Hematopoietic multipotent progenitor cell treated with erythropoietin and hydrocortisone succinate and interleukin-3 and kit ligand, for 15 days (in vitro differentiated cells): Measurements from ENCODE around the gene CXCR1.
"Not testable (repeated sequence)": the region's sequence is repeated elsewhere in the genome, so short reads cannot be mapped to it uniquely, and the experiment has no call there.

Experiments used
- DNase-seq: peaks from one replicate; pipeline ENCODE4 v3.0.0-alpha.2; 2015; ENCODE audit warnings: low spot score

Gene CXCR1

GRCh38 chr2:218161644-218162043, 5.1 kb downstream of the CXCR1 start:
- DNase-seq, result no peak

- DNase-seq, result no peak
Measured at GRCh38 chr2:218155953-218156479, 10.7 kb downstream of the CXCR1 start.

- no peak for DNase-seq
Measured at GRCh38 chr2:218152777-218153176, 14.0 kb downstream of the CXCR1 start.

DNA sequence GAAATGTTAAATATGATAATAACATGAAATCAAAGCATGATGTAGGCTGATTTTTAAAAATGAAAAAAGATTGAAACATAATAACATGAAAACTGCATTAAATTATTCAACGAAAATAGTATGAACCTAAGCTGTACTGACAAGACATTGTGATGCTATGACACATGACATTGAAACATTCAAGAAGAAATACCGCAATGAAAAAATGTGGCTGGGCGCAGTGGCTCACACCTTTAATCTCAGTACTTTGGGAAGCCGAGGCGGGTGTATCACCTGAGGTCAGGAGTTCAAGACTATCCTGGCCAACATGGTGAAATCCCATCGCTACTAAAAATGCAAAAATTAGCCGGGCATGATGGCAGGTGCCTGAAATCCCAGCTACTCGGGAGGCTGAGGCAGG, 14.6 kb downstream of the CXCR1 start:
- no peak for DNase-seq

DNA sequence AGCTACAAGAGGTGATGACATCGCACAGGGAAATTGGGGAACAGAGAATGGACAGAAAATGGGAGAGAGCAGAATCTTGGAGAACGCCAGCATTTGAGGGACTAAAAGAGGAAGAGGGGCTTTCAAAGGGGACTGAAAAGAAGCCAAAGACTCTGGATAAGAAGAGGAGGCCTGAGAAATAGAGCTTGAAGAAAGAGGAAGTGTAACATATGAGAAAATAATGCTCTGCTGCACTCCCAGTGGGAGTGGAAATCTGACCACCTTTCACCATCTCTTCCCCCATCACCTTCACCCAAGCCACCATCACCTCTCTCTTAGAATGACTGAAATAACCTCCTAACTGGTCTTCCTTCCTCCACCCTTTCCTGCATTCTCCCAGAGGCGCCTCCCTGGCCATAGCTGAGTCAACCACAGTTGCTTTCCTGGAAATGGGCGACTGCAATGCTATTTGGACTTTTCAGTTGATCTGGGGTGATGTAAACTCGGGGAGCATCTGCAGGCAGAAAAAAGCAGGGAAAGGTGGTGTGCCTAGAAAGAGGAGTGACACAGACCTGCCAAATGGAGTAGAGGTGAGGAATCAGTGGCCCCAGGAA, 16.8 kb downstream of the CXCR1 start:
- no peak for DNase-seq

- no peak for DNase-seq
Measured at GRCh38 chr2:218149098-218149497, 17.7 kb downstream of the CXCR1 start.

GRCh38 chr2:218146056-218146455, 20.7 kb downstream of the CXCR1 start:
- no peak for DNase-seq

- DNase-seq, result no peak
Measured at GRCh38 chr2:218145124-218145523, 21.6 kb downstream of the CXCR1 start.

- no peak for DNase-seq
Measured at GRCh38 chr2:218138047-218138446, 28.7 kb downstream of the CXCR1 start.

GRCh38 chr2:218137514-218137913, 29.2 kb downstream of the CXCR1 start:
- DNase-seq, result no peak

DNA sequence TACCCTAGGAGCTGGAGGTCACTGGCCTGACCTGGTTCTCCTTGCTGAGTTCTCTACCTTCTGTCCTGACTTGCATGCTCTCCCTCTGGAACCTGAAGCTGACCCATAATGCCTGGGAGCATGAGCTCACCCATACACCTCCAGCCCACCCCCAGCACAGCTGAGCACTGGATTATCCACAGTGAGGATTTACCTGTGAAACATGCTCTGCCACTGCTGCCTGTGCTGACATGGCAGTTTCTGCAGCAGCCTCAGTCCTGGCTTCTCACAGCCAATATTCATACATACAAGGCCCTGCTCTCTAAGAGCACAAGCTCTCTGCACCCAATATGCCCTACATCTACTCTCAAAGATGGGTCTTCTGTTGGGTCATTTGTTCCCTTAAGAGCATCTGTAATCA, 35.9 kb downstream of the CXCR1 start:
- DNase-seq, result no peak

- no peak for DNase-seq
Measured at GRCh38 chr2:218130377-218130776, 36.4 kb downstream of the CXCR1 start.

DNA sequence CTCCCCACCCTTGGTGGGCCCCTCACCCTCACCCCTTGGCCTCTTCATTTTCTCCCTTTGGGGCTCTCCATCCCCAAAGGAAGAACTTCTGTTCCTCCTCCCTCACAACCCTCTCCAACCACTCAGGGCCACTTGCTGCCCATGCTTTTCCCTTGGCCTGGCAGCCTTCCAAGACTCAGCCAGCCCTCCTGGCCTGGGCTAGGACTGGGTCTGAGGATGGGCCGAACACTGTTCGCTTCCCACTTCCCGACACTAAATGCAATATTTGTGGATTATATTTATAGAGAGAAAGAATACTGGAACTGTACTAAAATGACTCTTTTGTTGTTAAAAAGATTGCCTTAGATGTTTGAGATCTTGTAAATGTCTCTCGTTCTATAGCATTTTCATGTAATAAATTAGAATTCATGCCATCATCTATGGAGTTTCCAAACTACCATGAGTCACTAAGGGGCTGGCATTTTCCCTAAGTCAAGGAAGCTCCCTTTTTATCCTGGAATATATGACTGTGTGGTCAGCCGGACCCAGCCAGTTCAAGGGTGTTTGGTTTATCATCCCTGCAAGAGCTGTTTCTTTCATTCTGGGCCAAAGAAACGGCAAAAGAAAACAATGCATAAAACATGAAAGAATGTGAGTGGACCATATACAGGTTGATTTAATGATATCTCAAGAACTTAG, 37.2 kb downstream of the CXCR1 start:
- no peak for DNase-seq

DNA sequence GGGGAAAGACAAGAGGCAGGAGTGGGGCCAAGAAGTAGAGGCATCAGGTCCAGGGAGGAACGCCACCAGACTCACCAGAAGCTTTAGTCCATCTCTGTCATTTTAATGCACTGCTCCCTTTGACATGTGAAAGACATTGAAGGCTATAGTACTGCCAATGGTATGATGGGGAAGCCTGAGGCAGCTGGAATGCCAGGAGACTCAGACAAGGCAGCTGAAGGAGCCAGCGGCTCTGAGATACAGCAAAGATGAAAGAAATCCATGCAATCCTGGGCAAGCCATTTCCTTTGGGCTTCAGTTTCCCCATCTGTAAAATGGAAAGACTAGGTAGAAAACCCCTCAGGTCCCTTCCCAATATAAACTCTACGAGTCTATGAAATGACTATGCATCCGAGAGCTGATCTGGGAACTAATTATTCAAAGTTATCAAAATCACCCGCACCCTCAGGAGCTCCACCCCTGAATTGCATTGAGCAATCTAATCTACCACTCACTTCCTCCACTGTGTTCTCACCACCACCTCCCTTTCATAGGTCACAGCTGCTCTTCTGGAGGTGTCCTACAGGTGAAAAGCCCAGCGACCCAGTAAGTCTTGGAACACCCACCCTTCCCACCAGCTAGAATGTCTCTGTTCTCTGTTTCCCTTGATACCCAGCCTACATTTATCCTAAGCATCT, 37.8 kb downstream of the CXCR1 start:
- no peak for DNase-seq

DNA sequence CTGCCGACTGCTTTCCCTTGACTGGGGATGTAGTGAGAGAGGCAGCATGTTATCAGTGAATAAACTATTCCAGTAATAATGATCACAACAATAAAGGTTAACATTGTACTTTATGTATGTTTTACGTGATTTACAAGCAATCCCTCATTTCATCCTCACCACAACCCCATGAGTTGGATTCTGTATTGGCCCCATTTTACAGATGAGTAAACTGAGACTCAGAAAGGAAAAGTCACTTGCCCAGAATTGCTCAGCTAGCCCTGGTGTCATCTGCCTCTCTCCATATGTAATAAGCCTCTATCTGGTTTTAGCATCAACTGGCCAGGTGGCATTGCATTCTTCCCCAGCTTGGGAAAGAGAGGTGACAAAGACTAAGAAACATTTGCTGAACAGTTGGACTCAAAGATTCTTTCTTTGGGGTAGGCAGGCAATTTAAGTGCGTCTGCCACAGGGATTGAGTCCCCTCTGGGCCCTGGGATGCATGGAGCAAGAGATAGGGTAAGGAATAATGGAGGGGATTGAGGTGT, 38.8 kb downstream of the CXCR1 start:
- DNase-seq, result no peak

GRCh38 chr2:218125626-218126080, 41.1 kb downstream of the CXCR1 start, which contains the start of gene CXCR2:
CXCR2 (plus strand) TSS chr2:218126028; CDS start chr2:218134802, 8,774 bp downstream.
- no peak for DNase-seq

DNA sequence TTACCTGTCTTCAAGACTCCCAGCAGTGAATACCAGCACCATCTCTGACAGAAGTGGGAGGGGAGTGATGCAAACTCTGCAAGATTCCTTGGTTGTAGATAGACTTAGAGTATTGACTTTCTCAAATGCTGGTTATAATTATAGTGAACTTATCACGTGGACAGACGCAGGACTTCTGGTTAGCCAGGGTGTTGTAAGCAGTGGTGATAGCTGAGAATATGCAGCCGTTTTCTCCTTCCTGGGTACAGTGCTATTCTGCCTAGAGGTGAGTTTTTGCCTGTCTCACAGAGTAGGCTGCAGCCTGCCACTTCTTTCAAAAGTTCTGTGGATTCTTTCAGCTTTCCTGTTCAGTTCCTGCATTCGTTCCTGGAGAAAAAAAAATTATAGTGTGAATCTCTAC, 41.7 kb downstream of the CXCR1 start:
- DNase-seq, result no peak

DNA sequence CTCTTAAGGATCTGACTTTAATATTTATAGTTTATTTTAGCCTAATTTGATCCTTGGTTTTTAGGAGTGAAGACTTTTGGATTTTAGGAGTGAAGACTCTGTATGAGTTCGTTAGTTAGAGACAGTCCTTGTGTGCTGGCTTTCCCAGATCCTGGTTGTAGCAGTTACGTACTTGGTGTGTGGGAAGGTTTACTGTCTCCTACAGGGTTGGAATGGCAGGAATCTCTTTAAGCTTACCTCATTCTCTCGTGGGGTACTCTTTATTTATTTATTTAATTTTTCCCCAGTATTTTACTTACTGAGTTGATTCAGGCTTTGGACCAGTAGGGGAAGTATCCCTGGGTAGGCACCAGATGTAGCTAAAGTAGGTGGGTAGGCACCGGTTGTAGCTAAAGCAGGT, 42.8 kb downstream of the CXCR1 start:
- DNase-seq, result no peak

- DNase-seq, result not testable (repeated sequence)
Measured at GRCh38 chr2:218122286-218122685, 44.5 kb downstream of the CXCR1 start.

GRCh38 chr2:218121789-218122188, 45.0 kb downstream of the CXCR1 start:
- not testable (repeated sequence) for DNase-seq
